ENCODE measurements around the gene SH3BP5L.
A peak's percentile ranks its signal among the peaks of the same experiment; 100 is the strongest.

SH3BP5L gene

DNA sequence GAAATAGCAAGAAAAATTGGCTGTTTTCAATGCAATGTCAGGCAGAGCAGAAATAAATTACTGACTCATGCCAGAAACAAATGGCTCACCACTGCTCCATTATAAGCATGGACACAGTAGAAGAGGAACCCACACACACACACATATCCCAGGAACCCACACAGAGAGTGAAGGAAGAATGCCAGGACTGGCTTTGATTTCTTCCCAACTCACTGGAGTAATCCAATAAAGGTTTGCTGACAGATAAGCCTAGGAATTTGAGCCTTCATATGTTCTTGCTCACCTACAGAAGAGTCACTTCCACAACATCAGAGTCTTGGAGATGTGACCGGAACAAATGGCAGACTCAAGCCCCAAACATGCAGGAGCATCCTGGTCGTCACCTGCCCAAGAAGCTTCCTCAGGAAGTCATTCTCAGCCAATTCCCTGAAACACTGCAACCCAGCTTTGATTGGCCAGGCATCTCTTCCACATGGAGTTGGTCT is 2.2 kb downstream of the SH3BP5L start:
- in situ Hi-C loops (cut with MboI; ENCODE audit: low pct_unique_long_range_greater_than_20kb, low sequenced_read_pairs, unreplicated experiment) = no loop called here
- TF ChIP-seq, protein P1, sequence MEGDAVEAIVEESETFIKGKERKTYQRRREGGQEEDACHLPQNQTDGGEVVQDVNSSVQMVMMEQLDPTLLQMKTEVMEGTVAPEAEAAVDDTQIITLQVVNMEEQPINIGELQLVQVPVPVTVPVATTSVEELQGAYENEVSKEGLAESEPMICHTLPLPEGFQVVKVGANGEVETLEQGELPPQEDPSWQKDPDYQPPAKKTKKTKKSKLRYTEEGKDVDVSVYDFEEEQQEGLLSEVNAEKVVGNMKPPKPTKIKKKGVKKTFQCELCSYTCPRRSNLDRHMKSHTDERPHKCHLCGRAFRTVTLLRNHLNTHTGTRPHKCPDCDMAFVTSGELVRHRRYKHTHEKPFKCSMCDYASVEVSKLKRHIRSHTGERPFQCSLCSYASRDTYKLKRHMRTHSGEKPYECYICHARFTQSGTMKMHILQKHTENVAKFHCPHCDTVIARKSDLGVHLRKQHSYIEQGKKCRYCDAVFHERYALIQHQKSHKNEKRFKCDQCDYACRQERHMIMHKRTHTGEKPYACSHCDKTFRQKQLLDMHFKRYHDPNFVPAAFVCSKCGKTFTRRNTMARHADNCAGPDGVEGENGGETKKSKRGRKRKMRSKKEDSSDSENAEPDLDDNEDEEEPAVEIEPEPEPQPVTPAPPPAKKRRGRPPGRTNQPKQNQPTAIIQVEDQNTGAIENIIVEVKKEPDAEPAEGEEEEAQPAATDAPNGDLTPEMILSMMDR (IDR thresholded peaks at IDR 0.05; ENCODE audit: extremely low read depth, insufficient read depth, missing control alignments) = no peak
- no peak for DNase-seq (ENCODE audit: low spot score)

DNA sequence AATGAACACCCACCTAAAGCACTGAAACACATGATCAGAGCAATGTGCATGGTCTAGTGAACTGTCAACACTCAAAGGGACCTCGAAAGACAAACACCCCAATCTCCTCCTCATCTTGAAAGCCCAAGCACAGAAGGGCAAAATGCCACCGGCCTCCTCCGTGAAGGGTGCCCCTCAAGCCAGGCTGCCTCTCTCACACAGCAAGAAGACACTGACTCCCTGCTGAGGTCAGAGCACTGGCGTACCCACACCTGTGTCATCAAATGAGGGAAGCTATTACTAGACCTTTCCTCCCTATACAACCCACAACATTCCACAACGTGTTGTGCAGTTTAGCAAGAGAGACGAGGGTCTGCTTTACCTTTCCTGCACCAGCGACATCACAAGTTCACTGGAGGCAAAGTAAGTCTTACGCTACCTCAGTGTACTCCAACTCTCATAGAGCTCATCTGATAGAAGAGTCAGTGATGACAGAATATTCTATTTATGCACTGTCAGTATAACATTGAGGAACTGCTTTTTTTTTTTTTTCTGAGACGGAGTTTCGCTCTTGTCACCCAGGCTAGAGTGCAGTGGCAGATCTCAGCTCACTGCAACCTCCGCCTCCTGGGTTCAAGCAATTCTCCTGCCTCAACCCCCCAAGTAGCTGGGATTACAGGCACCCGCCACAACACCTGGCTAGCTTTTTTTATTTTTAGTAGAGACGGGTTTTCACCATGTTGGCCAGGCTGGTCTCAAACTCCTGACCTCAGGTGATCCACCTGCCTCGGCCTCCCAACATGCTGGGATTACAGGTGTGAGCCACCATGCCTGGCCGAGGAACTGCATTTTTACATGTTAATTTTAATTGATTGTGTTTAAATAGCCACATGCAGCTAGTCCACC is 3.3 kb downstream of the SH3BP5L start:
- TF ChIP-seq, protein P1 (IDR thresholded peaks at IDR 0.05; ENCODE audit: extremely low read depth, insufficient read depth, missing control alignments) = no peak
- DNase-seq (ENCODE audit: low spot score) = no peak
- in situ Hi-C loops (cut with MboI; ENCODE audit: low pct_unique_long_range_greater_than_20kb, low sequenced_read_pairs, unreplicated experiment) = no loop called here

DNA sequence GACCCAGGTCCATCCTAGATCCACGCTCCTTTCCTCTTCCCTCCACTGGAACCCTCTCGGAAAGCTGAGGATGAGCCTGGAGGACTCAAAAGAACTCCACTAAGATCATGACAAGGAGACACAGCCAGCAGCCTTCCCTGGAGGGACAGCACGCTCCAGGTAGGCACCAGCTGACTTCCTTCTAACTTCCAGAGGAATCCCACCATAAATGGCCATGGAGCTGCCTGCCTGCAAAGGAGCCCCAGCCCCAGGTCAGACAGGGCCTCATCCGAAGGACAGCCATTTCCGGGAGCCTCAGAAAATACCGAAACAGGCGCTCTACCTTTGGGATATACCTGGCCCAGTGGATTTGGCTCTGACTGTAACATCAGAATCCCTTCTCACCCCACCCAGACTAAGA is 4.1 kb downstream of the SH3BP5L start:
- TF ChIP-seq, protein P1 (IDR thresholded peaks at IDR 0.05; ENCODE audit: extremely low read depth, insufficient read depth, missing control alignments) = no peak
- in situ Hi-C loops (cut with MboI; ENCODE audit: low pct_unique_long_range_greater_than_20kb, low sequenced_read_pairs, unreplicated experiment) = no loop called here

DNA sequence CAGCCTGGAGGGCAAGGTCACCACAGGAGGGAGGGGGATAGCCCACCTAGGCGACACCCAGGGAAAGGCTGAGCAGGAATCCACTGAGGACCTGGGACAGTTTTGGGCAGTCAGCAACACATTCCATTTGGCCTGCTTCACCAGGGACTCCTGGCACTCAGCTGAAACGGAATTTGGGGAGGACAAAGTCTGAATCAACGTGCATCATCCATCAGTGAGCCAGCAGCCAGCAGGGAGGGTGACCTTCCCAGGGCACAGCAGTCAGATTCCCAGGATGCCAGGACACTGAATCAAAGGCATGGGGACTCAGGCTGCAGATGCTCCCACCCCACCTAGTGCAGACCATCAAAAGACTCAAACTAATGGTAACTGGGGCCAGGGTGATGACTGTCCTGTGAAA is 4.6 kb downstream of the SH3BP5L start:
- no peak for DNase-seq (ENCODE audit: low spot score)
- in situ Hi-C loops (cut with MboI; ENCODE audit: low pct_unique_long_range_greater_than_20kb, low sequenced_read_pairs, unreplicated experiment) = no loop called here
- TF ChIP-seq, protein P1 (IDR thresholded peaks at IDR 0.05; ENCODE audit: extremely low read depth, insufficient read depth, missing control alignments) = no peak

More for the DNA sequence above, 4.1 kb downstream of the SH3BP5L start:
- no peak for DNase-seq (ENCODE audit: low spot score)

DNA sequence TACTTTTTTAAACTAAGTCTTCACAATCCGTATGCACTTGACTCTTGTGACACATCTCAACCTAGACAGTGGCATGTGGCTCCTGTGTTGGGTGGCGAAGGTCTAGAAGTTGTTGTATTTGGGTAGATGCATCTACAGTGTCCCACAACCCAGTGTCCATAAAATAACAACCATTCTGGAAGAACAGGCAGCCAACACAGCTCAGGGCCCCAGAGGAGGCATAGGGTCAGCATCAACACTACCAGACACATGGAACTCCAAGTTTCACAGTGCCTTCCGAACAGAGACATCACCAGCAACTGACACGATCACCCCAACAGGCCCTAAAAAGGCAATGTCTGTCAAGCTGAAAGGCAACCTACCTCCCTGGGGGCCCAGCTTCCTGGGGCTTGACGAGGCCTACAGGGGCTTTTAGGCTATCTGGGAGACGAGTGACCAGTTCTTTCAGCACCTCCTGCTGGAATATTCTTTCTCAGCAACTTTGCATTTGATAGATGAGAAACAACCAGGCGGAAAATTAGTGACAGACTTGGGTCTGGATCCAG is 5.6 kb downstream of the SH3BP5L start:
- TF ChIP-seq, protein P1 (IDR thresholded peaks at IDR 0.05; ENCODE audit: extremely low read depth, insufficient read depth, missing control alignments) = no peak
- DNase-seq (ENCODE audit: low spot score) = no peak
- in situ Hi-C loops (cut with MboI; ENCODE audit: low pct_unique_long_range_greater_than_20kb, low sequenced_read_pairs, unreplicated experiment) = no loop called here

DNA sequence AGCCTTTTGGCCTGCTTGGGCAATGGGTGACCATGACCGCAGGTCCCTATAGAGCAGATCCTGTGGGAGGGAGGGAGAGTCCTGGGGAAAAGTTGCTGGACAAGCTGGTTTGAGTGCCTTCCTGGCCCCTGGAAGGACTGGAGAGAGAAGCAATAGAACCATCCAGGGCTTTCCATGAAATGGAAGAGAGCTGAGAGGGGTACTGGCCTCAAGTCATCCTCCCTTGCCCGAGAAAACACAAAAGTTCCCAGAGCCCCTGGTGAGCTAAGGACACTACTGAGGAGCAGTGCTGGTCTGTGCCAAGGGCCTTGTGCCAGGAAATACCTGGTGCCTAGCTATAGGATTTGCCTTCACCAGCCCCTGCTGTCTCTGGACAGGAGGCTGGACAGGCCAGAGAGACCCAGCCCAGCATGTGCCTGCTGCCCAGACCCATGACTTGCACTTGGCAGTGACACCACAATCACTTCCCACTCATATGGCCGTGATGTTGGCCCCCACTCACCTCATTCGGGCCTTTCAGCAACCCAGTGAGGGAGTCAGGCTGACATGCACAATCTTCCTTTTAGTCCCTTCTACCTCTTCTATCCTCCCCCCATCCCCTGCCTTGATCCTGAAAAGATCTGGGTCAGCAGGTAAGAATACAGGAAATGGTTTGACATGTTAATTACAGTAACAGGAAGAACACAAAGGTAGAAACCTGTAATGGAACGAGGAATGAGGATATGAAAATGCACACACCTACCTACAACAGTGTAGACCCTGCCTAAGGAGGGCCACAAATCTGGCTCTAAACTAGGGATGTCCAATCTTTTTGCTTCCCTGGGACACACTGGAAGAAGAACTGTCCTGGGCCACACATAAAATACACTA is 7.0 kb downstream of the SH3BP5L start:
- DNase-seq (ENCODE audit: low spot score) = peak; percentile 5

More for the DNA sequence above, 7.0 kb downstream of the SH3BP5L start:
- TF ChIP-seq, protein P1 (IDR thresholded peaks at IDR 0.05; ENCODE audit: extremely low read depth, insufficient read depth, missing control alignments) = no peak
- in situ Hi-C loops (cut with MboI; ENCODE audit: low pct_unique_long_range_greater_than_20kb, low sequenced_read_pairs, unreplicated experiment) = no loop called here
